Kidney (tissue), 14 donors: ENCODE results near the gene PSME4. TPM values are rescaled to one million over a fixed set of nuclear protein-coding genes. Genes with fewer than 3 reads are reported as not detected.
"Not testable (repeated sequence)": the region's sequence is repeated elsewhere in the genome, so short reads cannot be mapped to it uniquely, and the experiment has no call there.

ENCODE experiments used
- DNase-seq, 5 donors: peaks; one replicate each; pipeline ENCODE4 v3.0.0-alpha.2; 2013 to 2020
- FAIRE-seq: peaks from 2 replicates; lab custom pipeline; 2012; peaks lifted over from hg19 to GRCh38; lab: Jason Lieb, UNC
- H3K27ac ChIP-seq, 2 donors: one replicate each; pipeline ENCODE4 v1.7.0; 2013; ENCODE audit warnings: low read depth in 2 of 2, low read length in 2 of 2, inconsistent platforms in 1 of 2
- H3K27me3 ChIP-seq: one replicate; pipeline ENCODE4 v1.7.1; 2013; ENCODE audit warnings: low read length, inconsistent platforms; ENCODE audit not compliant: control insufficient read depth, insufficient read depth
- H3K36me3 ChIP-seq, 3 donors: one replicate each; pipeline versions ENCODE4 v1.7.0 to v1.7.1; 2013; ENCODE audit warnings: low read length in 3 of 3, control low read depth in 1 of 3, inconsistent platforms in 1 of 3; ENCODE audit not compliant: insufficient read depth in 3 of 3, control insufficient read depth in 2 of 3
- H3K4me1 ChIP-seq, 3 donors: one replicate each; pipeline versions ENCODE4 v1.7.0 to v1.7.1; 2013; ENCODE audit warnings: low read length in 3 of 3, inconsistent platforms in 1 of 3, low read depth in 1 of 3; ENCODE audit not compliant: control insufficient read depth in 2 of 3, insufficient read depth in 2 of 3
- H3K4me3 ChIP-seq, 3 donors: one replicate each; pipeline versions ENCODE4 v1.7.0 to v1.8.1; 2013; ENCODE audit warnings: low read length in 3 of 3, control low read depth in 1 of 3, inconsistent platforms in 1 of 3
- H3K9ac ChIP-seq, 3 donors: one replicate each; pipeline versions ENCODE4 v1.7.0 to v1.7.1; 2013; ENCODE audit warnings: low read length in 3 of 3, control low read depth in 1 of 3, inconsistent platforms in 1 of 3
- H3K9me3 ChIP-seq, 3 donors: one replicate each; pipeline versions ENCODE4 v1.7.0 to v1.7.1; 2013; ENCODE audit warnings: low read length in 3 of 3, control low read depth in 1 of 3, inconsistent platforms in 1 of 3; ENCODE audit not compliant: control insufficient read depth in 2 of 3, insufficient read depth in 1 of 3
- CTCF ChIP-seq: IDR thresholded peaks from 3 replicates; pipeline ENCODE4 v1.5.1; 2012; ENCODE audit warnings: mild to moderate bottlenecking, moderate library complexity, borderline replicate concordance; ENCODE audit not compliant: insufficient read depth; ENCODE audit errors: extremely low read depth
- intact Hi-C: fragments of 100-400 bp; cut with DNase I; formaldehyde crosslinking; loops from one replicate; pipeline ENCODE4 v1.11.1; 2022
- polyA plus RNA-seq: library from polyadenylated mRNA; stranded (reverse); fragments of 350-450 nt; fragmentation: Illumina TruSeq; extraction: RNeasy Lipid Tissue Mini Kit (QIAGEN cat#74804); gene quantifications from one replicate; pipeline ENCODE4 v1.2.3, GENCODE V29; 2014; ENCODE audit warnings: low read depth, low replicate concordance; ENCODE audit not compliant: insufficient read depth
- total RNA-seq: library from RNA; stranded (reverse); fragmentation: NEBNext Ultra II Directional; extraction: Animal tissue kit (Norgen Biotek cat#: 25700); gene quantifications from one replicate; pipeline ENCODE4 v1.2.1, GENCODE V29; 2021
- donor health status: control.
- donor health status: control.
- donor health status: control.
- donor health status: control.
- donor health status: control.
- donor health status: DM: yes; HTN: yes; CAD: no.
- donor health status: Normal renal cell carcinoma (clear cell type).

PSME4 gene
- total and polyA plus RNA-seq, 2 donors from 2014 or later: 23.4 to 41.7 TPM

- no peak overlapping the region for H3K9ac ChIP-seq
- H3K27me3 ChIP-seq: no peaks in the 10 kb centered on the region
- H3K4me3 ChIP-seq: no peak overlapping the region
- DNase-seq (peak in 2 of 5 donors; percentile 13 to 20), FAIRE-seq (no peak)
- H3K36me3 ChIP-seq: peaks cover 0 to 15% (median 5%) of the 10 kb centered on the region in 3 donors
- no peaks in the 10 kb centered on the region for H3K9me3 ChIP-seq
- no peak overlapping the region for H3K27ac ChIP-seq
- peaks cover 0 to 2% (median 0%) of the 10 kb centered on the region in 3 donors for H3K4me1 ChIP-seq
- TF ChIP-seq CTCF: no peak
- intact Hi-C loops: no loop called here
Measured at GRCh38 chr2:53941749-53942148, 29.0 kb downstream of the PSME4 start.

DNA sequence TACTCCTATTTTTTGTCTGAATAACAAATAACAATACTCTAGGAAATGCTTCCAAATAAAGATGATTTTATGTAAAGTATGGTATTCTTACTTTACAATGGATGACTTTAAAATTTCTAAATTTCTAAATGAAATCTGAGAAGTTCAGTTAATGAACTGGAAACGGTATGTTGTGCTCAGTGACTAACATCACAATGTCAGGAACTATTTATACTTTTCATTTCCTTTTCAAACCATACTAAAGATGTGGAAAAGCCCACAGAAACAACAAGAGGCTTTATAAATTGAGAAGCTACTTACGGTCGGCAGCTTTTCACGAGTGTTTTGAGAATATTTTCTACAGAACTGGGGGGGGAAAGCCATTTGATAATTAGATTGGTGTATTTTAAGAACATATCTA, 31.1 kb downstream of the PSME4 start:
- Histone ChIP-seq H3K36me3 (peaks cover 0 to 16% (median 2%) of the 10 kb centered on the region in 3 donors), H3K4me1 (no peaks in the 10 kb centered on the region), H3K9me3 (no peaks in the 10 kb centered on the region), H3K9ac (no peak overlapping the region), H3K27ac (no peak overlapping the region), H3K4me3 (no peak overlapping the region), H3K27me3 (no peaks in the 10 kb centered on the region)
- no peak for TF ChIP-seq CTCF
- DNase-seq: no peak
- no peak for FAIRE-seq
- intact Hi-C loops: no loop called here

DNA sequence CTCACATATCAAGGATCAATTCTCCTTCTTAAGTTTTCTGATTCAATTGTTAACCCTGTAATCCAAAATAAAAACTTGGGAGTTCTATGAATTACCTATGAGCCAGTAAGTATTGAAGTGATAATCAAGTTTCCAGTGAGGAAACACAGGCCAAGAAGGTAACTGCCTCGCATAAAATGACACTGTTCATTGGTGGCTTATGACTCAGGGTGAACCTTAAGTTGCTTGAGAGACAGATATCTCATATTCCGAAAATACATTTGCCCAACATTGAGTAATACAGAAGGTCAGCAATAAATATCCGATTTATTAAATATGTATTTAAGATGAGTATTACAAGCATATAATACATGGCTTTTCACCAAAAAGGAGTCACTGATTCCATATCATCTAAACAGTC, 31.9 kb downstream of the PSME4 start:
- no peak for FAIRE-seq
- Histone ChIP-seq H3K27me3 (no peaks in the 10 kb centered on the region), H3K9ac (no peak overlapping the region), H3K27ac (no peak overlapping the region), H3K4me1 (no peaks in the 10 kb centered on the region), H3K9me3 (no peaks in the 10 kb centered on the region), H3K36me3 (peaks cover 2 to 23% (median 3%) of the 10 kb centered on the region in 3 donors), H3K4me3 (no peak overlapping the region)
- intact Hi-C loops: no loop called here
- DNase-seq: no peak
- TF ChIP-seq CTCF: no peak

DNA sequence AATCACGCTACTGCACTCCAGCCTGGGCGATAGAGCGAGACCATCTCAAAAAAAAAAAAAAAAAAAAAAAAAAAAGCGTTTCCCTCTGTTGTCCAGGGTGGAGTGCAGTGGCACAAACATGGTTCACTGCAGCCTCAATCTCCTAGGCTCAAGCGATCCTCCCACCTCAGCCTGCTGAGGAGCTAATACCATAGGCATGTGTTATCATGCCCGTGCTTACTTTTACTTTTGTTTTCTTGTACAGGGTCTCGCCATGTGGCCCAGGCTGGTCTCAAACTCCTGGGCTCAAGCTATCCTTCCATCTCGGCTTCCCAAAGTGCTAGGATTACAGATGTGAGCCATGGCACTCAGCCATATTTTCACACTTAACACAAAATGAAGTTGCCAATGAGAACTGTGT, 37.5 kb downstream of the PSME4 start:
- peaks cover 3 to 48% (median 10%) of the 10 kb centered on the region in 3 donors for H3K36me3 ChIP-seq

GRCh38 chr2:53926321-53926720, 44.5 kb downstream of the PSME4 start:
- H3K4me1 ChIP-seq, intact Hi-C loops, H3K9me3 ChIP-seq, H3K27ac ChIP-seq, H3K9ac ChIP-seq, H3K27me3 ChIP-seq, FAIRE-seq, DNase-seq, H3K4me3 ChIP-seq: not testable (repeated sequence)
- H3K36me3 ChIP-seq: peaks cover 9 to 41% (median 20%) of the 10 kb centered on the region in 3 donors

More for the DNA sequence above, 37.5 kb downstream of the PSME4 start:
- intact Hi-C loops: no loop called here
- Histone ChIP-seq H3K9ac (no peak overlapping the region), H3K27me3 (no peaks in the 10 kb centered on the region), H3K4me1 (no peaks in the 10 kb centered on the region), H3K4me3 (no peak overlapping the region), H3K27ac (no peak overlapping the region), H3K9me3 (no peaks in the 10 kb centered on the region)
- no peak for FAIRE-seq
- DNase-seq: no peak
- no peak for TF ChIP-seq CTCF
